Heart left ventricle (tissue), 13 donors: Measurements from ENCODE around the gene CCDC201.

Source experiments
- CTCF ChIP-seq, 12 donors: fragments of 200-600 bp; sonication (generic) in 4 of 12; IDR thresholded peaks; one replicate each; pipeline versions ENCODE4 v1.5.0 to v1.8.0; 2018 to 2022; ENCODE audit warnings: antibody characterized with exemption in 12 of 12, mild to moderate bottlenecking in 5 of 12
- POLR2A ChIP-seq, 2 donors: fragments of 450-650 bp; IDR thresholded peaks; one replicate each; pipeline ENCODE4 v1.6.1; 2017; ENCODE audit warnings: antibody characterized with exemption in 2 of 2, mild to moderate bottlenecking in 2 of 2, moderate library complexity in 2 of 2
- donor health status: ischemic (EF 13 %, LVEDD 7.1; RV severe dilation, severe dysfunction).
- donor health status: DM: no; HTN: yes; CAD: no.
- donor health status: DM: no; HTN: no; CAD: no.
- donor health status: ischemic (EF 25% LVEDD 6.9; RV normal size, moderate dysfunction).
- donor health status: ischemic (EF 25% LVEDD 5.7; RV mildly dilated, moderate dysfunction).
- donor health status: ischemic (EF 35%, LVEDD 5.7; RV mildly dilated, moderate dysfunction).
- donor health status: nonischemic (EF 11% LVEDD 7.7; RV severe dilation, severe dysfunction).
- donor health status: DM: yes; HTN: yes; CAD: no.
- donor health status: PGD.
- donor health status: ischemic (EF 29% LVEDD 5.4; RV normal size, mild dysfunction).
- donor health status: nonischemic (EF 23%, LVEDD 6.1; RV moderate dilation, normal function).

DNA sequence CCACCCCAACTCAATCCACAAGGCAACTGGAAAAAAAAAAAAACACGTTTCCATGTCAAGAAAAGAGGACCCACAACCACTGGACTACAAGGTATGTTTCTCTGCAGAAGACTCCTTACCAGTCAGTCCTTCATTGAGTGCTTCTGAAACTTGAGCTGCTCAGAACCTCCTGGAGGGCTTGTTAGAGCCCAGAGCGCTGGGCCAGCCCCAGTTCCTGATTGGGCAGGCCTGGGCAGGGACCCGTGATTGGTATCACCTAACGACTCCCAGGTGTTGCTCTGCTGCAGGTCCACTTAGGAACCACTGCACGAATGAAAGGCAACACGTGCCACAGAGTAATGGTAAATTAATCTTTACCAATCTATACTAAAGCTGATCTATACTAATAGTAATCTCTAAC, 473 bp upstream of the CCDC201 start:
- TF ChIP-seq CTCF (IDR thresholded peaks at IDR 0.05) (no peak), POLR2A (IDR thresholded peaks at IDR 0.05) (no peak)
